LNCaP clone FGC (cell line): Measurements from ENCODE around the gene MIF4GD.
A peak's percentile ranks its signal among the peaks of the same experiment; 100 is the strongest.

Source experiments
- DNase-seq: peaks from one replicate; pipeline ENCODE4 v3.0.0-alpha.2; 2011; ENCODE audit warnings: low read depth
- H3K4me3 ChIP-seq: 2 replicates; pipeline ENCODE4 v1.5.1; 2011; ENCODE audit warnings: mild to moderate bottlenecking, low read depth, low read length, control low read depth
- CTCF ChIP-seq: IDR thresholded peaks from 2 replicates; pipeline ENCODE4 v1.5.1; 2012; ENCODE audit warnings: mild to moderate bottlenecking; ENCODE audit not compliant: control insufficient read depth, insufficient read depth; ENCODE audit errors: extremely low read depth

The MIF4GD gene

GRCh38 chr17:75239214-75239613, 31.8 kb downstream of the MIF4GD start:
- no peak for DNase-seq
- no peak for TF ChIP-seq CTCF

GRCh38 chr17:75238684-75239191, 32.3 kb downstream of the MIF4GD start:
- H3K4me3 ChIP-seq = no peak overlapping the region
- peak; percentile 35 for DNase-seq
- peak; percentile 83 for TF ChIP-seq CTCF

More at GRCh38 chr17:75239214-75239613, 31.8 kb downstream of the MIF4GD start:
- no peak overlapping the region for H3K4me3 ChIP-seq

GRCh38 chr17:75238020-75238580, 32.9 kb downstream of the MIF4GD start:
- no peak overlapping the region for H3K4me3 ChIP-seq
- TF ChIP-seq CTCF = no peak
- DNase-seq = no peak

- H3K4me3 ChIP-seq = no peak overlapping the region
- no peak for DNase-seq
- no peak for TF ChIP-seq CTCF
Measured at GRCh38 chr17:75237100-75238014, 33.7 kb downstream of the MIF4GD start.

- H3K4me3 ChIP-seq = no peak overlapping the region
- DNase-seq = no peak
- no peak for TF ChIP-seq CTCF
Measured at GRCh38 chr17:75232786-75233185, 38.2 kb downstream of the MIF4GD start.

- no peak overlapping the region for H3K4me3 ChIP-seq
- DNase-seq = no peak
- TF ChIP-seq CTCF = no peak
Measured at GRCh38 chr17:75231741-75232464, 39.1 kb downstream of the MIF4GD start.
